ENCODE measurements around the gene DAW1. TPM values are rescaled to one million over a fixed set of nuclear protein-coding genes. Genes with fewer than 3 reads are reported as not detected.

The DAW1 gene
- total and polyA plus RNA-seq, 2 of the 13 experiments (the other 11 are each of a cell fraction or from before 2014, with no cell fraction given), result not detected

DNA sequence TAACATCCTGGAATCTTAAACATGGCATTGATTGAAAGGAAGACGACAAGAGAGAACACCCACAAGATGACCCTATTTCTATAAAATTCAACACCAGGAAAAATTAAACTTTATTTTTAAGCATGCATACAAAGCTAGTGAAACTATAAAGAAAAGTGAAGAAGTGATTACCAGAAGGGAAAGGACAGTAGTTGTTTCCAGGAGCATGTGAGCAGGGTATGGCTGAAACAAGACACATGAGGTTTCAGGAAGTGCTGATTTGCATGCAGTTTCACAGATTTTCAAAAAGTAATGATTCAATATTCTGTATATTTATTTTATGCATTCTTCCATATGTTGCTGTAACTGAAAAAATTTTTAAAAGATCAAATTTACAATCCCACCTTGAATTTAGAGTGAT, 24.6 kb upstream of the DAW1 start:
- BruUV-seq (replicated peaks), result no TSS peak
- POLR2A ChIA-PET, result no interaction called here
- FAIRE-seq (no peak), ATAC-seq (no peak), DNase-seq (ENCODE audit: low spot score) (no peak)
- no peak overlapping the region for H3K4me3 ChIP-seq (replicated peaks in 1 of 3; ENCODE audit: insufficient read depth in 1 of 3, low read depth in 2 of 3, low read length in 3 of 3)
- 88% methylated on average over 1 of the region's 1 CpG for WGBS (ENCODE audit: low lambda C conversion rate)
- no peak overlapping the region for H2AFZ ChIP-seq (ENCODE audit: low read length)
- no peak overlapping the region for H3K9ac ChIP-seq (ENCODE audit: insufficient read depth, low read depth, low read length)
- no peaks in the 10 kb centered on the region for H3K4me1 ChIP-seq (ENCODE audit: insufficient read depth, low read length)
- TF ChIP-seq GABPA (IDR thresholded peaks at IDR 0.05; ENCODE audit: low read depth, low read length) (no peak), GABPA (CRISPR knock-in tag; IDR thresholded peaks at IDR 0.05; ENCODE audit: low read depth) (no peak)
- in situ Hi-C loops (cut with HindIII; ENCODE audit: extremely low pct_ligation_motif_present, low pct_unique_long_range_greater_than_20kb) (no loop called here), intact Hi-C loops (cut with micrococcal nuclease; ENCODE audit: unreplicated experiment) (no loop called here)
- no peaks in the 10 kb centered on the region for H3K79me2 ChIP-seq (ENCODE audit: insufficient read depth, low read length)
- H3K36me3 ChIP-seq (replicated peaks in 1 of 2; ENCODE audit: control insufficient read depth in 1 of 2, insufficient read depth in 2 of 2, low read length in 2 of 2), result no peaks in the 10 kb centered on the region
- no peaks in the 10 kb centered on the region for H3K27me3 ChIP-seq (ENCODE audit: control insufficient read depth in 1 of 2, insufficient read depth in 2 of 2, low read length in 2 of 2)
- H3K9me3 ChIP-seq (ENCODE audit: low read length), result no peaks in the 10 kb centered on the region
- no peaks in the 10 kb centered on the region for H4K20me1 ChIP-seq (ENCODE audit: insufficient read depth, low read length)
- CTCF ChIA-PET (ENCODE audit: low intra/inter-chr PET ratio, low total read pairs), result no interaction called here
- H3K27ac ChIP-seq (ENCODE audit: extremely low read length, insufficient read depth, low read length), result no peak overlapping the region
- H3K4me2 ChIP-seq (ENCODE audit: low read depth, low read length), result no peak overlapping the region

GRCh38 chr2:227848146-227848545, 23.3 kb upstream of the DAW1 start:
- Histone ChIP-seq H3K9ac (ENCODE audit: insufficient read depth, low read depth, low read length) (no peak overlapping the region), H3K27ac (ENCODE audit: extremely low read length, insufficient read depth, low read length) (no peak overlapping the region), H3K4me3 (replicated peaks in 1 of 3; ENCODE audit: insufficient read depth in 1 of 3, low read depth in 2 of 3, low read length in 3 of 3) (no peak overlapping the region), H3K36me3 (replicated peaks in 1 of 2; ENCODE audit: control insufficient read depth in 1 of 2, insufficient read depth in 2 of 2, low read length in 2 of 2) (no peaks in the 10 kb centered on the region), H2AFZ (ENCODE audit: low read length) (no peak overlapping the region), H4K20me1 (ENCODE audit: insufficient read depth, low read length) (no peaks in the 10 kb centered on the region), H3K4me1 (ENCODE audit: insufficient read depth, low read length) (peaks cover under 1% of the 10 kb centered on the region; the same call in 1 of the 2 replicates), H3K9me3 (ENCODE audit: low read length) (no peaks in the 10 kb centered on the region), H3K27me3 (ENCODE audit: control insufficient read depth in 1 of 2, insufficient read depth in 2 of 2, low read length in 2 of 2) (peaks cover 2 to 10% of the 10 kb centered on the region in 2 experiments; a peak in 3 of 5 replicates), H3K79me2 (ENCODE audit: insufficient read depth, low read length) (no peaks in the 10 kb centered on the region), H3K4me2 (ENCODE audit: low read depth, low read length) (no peak overlapping the region)
- no TSS peak for BruUV-seq (replicated peaks)
- in situ Hi-C loops (cut with HindIII; ENCODE audit: extremely low pct_ligation_motif_present, low pct_unique_long_range_greater_than_20kb), result no loop called here
- 54% methylated on average over 3 of the region's 3 CpGs for WGBS (ENCODE audit: low lambda C conversion rate)
- intact Hi-C loops (cut with micrococcal nuclease; ENCODE audit: unreplicated experiment), result no loop called here
- CTCF ChIA-PET (ENCODE audit: low intra/inter-chr PET ratio, low total read pairs), result no interaction called here
- ATAC-seq (no peak), DNase-seq (ENCODE audit: low spot score) (no peak), FAIRE-seq (no peak)
- POLR2A ChIA-PET, result no interaction called here
- TF ChIP-seq FOXK1 (CRISPR knock-in tag; IDR thresholded peaks at IDR 0.05; ENCODE audit: borderline replicate concordance, low read depth), result no peak
- TF ChIP-seq ZNF670 (CRISPR knock-in tag; IDR thresholded peaks at IDR 0.05; ENCODE audit: borderline replicate concordance), result no peak
- TF ChIP-seq GATAD2A (CRISPR knock-in tag; IDR thresholded peaks at IDR 0.05), result no peak
- TF ChIP-seq, protein P1, sequence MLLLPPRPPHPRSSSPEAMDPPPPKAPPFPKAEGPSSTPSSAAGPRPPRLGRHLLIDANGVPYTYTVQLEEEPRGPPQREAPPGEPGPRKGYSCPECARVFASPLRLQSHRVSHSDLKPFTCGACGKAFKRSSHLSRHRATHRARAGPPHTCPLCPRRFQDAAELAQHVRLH (CRISPR knock-in tag; IDR thresholded peaks at IDR 0.05; ENCODE audit: borderline replicate concordance, low read depth), result no peak
- no peak for TF ChIP-seq HDAC6 (IDR thresholded peaks at IDR 0.05; ENCODE audit: low read depth, low read length)
- TF ChIP-seq SRF (IDR thresholded peaks at IDR 0.05; ENCODE audit: low read depth, low read length), result no peak
- TF ChIP-seq STAG1 (CRISPR knock-in tag; IDR thresholded peaks at IDR 0.05), result no peak
- no peak for TF ChIP-seq REL (CRISPR knock-in tag; conservative IDR thresholded peaks at IDR 0.05)
- TF ChIP-seq ZNF10 (CRISPR knock-in tag; IDR thresholded peaks at IDR 0.05; ENCODE audit: borderline replicate concordance, low read depth), result no peak
- no peak for TF ChIP-seq IRF2 (CRISPR knock-in tag; IDR thresholded peaks at IDR 0.05)
- no peak for TF ChIP-seq SSRP1 (CRISPR knock-in tag; IDR thresholded peaks at IDR 0.05)
- no peak for TF ChIP-seq ZNF503 (CRISPR knock-in tag; IDR thresholded peaks at IDR 0.05)
- TF ChIP-seq ZNF740 (CRISPR knock-in tag; IDR thresholded peaks at IDR 0.05), result no peak
- no peak for TF ChIP-seq KLF6 (CRISPR knock-in tag; IDR thresholded peaks at IDR 0.05)
- TF ChIP-seq KAT7 (CRISPR knock-in tag; IDR thresholded peaks at IDR 0.05; ENCODE audit: borderline replicate concordance), result no peak
- TF ChIP-seq, protein P2, sequence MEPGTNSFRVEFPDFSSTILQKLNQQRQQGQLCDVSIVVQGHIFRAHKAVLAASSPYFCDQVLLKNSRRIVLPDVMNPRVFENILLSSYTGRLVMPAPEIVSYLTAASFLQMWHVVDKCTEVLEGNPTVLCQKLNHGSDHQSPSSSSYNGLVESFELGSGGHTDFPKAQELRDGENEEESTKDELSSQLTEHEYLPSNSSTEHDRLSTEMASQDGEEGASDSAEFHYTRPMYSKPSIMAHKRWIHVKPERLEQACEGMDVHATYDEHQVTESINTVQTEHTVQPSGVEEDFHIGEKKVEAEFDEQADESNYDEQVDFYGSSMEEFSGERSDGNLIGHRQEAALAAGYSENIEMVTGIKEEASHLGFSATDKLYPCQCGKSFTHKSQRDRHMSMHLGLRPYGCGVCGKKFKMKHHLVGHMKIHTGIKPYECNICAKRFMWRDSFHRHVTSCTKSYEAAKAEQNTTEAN (CRISPR knock-in tag; conservative IDR thresholded peaks at IDR 0.05), result no peak

Data from HepG2 (cell line).